Thyroid gland (tissue), 4 donors: Measurements from ENCODE around the gene C19orf47.

Source experiments
- CTCF ChIP-seq, 6 experiments: fragments of 200-600 bp in 3 of 6; fragments of 450-650 bp in 3 of 6; sonication (generic) in 3 of 6; IDR thresholded peaks; one replicate each; pipeline ENCODE4 v1.5.1; 2016 to 2019; ENCODE audit warnings: antibody characterized with exemption in 6 of 6, mild to moderate bottlenecking in 2 of 6, inconsistent platforms in 1 of 6, moderate library complexity in 1 of 6
- POLR2A ChIP-seq, 2 donors: fragments of 450-650 bp; IDR thresholded peaks; one replicate each; pipeline ENCODE4 v1.6.1; 2017; ENCODE audit warnings: antibody characterized with exemption in 2 of 2, mild to moderate bottlenecking in 2 of 2, moderate library complexity in 1 of 2

GRCh38 chr19:40348961-40349507 lies 837 bp upstream of the C19orf47 start:
- TF ChIP-seq CTCF (IDR thresholded peaks at IDR 0.05) (no peak), POLR2A (IDR thresholded peaks at IDR 0.05) (no peak)
